NB4 (cell line): Measurements from ENCODE around the gene TNFAIP1.

Source experiments
- TF ChIP-seq, protein P1 (sequence below): IDR thresholded peaks from one replicate; pipeline ENCODE4 v1.5.1; 2012; ENCODE audit warnings: low read depth, low read length
- TF ChIP-seq, protein P2 (sequence below): IDR thresholded peaks from 2 replicates; pipeline ENCODE4 v1.6.1; 2011; ENCODE audit warnings: low read depth, low read length

DNA sequence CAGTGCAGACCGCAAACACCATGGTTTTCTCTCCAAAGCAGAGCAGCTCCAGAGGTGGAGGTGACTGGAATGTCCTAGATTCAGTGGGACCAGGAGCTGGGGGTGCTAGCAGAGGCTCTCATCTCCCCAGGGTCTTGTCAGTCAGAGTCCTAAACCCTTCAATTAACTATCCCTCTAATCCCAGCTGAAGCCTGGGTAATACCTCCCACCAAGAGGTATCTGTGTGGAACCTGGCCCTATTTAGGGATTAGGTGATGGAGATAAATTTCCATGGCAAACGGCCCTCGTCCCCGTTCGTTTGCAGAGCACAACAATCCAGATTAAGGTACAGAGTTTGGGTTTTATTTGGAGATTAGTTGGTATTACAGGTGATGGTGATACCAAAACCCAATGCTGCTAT lies 27.6 kb downstream of the TNFAIP1 start:
- TF ChIP-seq, protein P1, sequence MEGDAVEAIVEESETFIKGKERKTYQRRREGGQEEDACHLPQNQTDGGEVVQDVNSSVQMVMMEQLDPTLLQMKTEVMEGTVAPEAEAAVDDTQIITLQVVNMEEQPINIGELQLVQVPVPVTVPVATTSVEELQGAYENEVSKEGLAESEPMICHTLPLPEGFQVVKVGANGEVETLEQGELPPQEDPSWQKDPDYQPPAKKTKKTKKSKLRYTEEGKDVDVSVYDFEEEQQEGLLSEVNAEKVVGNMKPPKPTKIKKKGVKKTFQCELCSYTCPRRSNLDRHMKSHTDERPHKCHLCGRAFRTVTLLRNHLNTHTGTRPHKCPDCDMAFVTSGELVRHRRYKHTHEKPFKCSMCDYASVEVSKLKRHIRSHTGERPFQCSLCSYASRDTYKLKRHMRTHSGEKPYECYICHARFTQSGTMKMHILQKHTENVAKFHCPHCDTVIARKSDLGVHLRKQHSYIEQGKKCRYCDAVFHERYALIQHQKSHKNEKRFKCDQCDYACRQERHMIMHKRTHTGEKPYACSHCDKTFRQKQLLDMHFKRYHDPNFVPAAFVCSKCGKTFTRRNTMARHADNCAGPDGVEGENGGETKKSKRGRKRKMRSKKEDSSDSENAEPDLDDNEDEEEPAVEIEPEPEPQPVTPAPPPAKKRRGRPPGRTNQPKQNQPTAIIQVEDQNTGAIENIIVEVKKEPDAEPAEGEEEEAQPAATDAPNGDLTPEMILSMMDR, result no peak
- TF ChIP-seq, protein P2, sequence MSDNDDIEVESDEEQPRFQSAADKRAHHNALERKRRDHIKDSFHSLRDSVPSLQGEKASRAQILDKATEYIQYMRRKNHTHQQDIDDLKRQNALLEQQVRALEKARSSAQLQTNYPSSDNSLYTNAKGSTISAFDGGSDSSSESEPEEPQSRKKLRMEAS, result no peak
